AG10803 (cell line): ENCODE measurements around the gene ADAMTS2.
"Not testable (repeated sequence)": the region's sequence is repeated elsewhere in the genome, so short reads cannot be mapped to it uniquely, and the experiment has no call there.

ENCODE experiments used
- DNase-seq: peaks from one replicate; pipeline ENCODE4 v3.0.0; 2010; ENCODE audit warnings: low read depth
- H3K4me3 ChIP-seq: 2 replicates; pipeline ENCODE4 v1.5.1; 2011; ENCODE audit warnings: mild to moderate bottlenecking, low read length, control low read depth
- CTCF ChIP-seq: conservative IDR thresholded peaks from 2 replicates; pipeline ENCODE4 v1.5.1; 2011; ENCODE audit warnings: mild to moderate bottlenecking, low read length, control low read depth, inconsistent platforms

The ADAMTS2 gene

DNA sequence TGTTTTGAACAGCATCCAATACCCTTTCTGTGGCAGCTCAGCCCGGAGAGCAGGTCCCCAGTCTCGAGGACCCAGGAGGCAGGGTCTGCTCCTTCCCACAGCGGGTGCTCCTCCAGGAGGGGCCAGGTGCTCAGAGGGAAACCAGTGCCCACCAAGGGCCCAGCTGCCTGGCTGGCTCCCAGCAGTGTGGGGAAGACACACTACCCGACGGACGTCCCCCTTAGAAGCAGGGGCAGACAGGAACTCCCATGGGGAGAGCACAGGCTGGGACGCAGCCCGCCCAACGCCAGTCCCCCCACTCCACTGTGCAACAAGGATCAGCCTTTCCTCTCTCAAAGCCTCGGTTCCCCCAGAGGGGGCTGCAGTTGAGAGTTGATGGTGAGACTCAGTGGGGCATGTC is 57.6 kb downstream of the ADAMTS2 start:
- no peak for TF ChIP-seq CTCF
- H3K4me3 ChIP-seq: no peak overlapping the region
- no peak for DNase-seq

DNA sequence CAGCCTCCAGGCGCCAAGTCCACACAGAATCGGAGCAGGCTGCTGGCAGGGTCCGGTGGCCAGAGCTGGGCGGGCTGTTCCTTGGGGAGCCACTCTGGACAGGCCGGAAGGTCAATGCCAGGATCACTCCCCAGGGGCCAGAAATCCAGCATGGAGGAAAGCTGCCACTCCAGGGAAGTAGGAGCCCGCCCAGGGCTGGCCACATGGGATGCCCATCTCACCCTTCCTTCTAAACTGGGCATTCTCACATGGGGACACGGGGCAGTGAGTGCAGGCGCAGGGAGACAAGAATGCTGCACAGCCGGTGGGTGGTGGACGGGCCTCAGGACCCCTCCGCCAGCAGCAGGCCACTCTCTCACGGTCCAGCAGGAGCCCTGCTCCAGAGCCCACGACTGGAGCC is 58.2 kb downstream of the ADAMTS2 start:
- no peak for DNase-seq
- H3K4me3 ChIP-seq: no peak overlapping the region
- TF ChIP-seq CTCF: no peak

GRCh38 chr5:179285776-179286162 is 59.5 kb downstream of the ADAMTS2 start:
- DNase-seq: not testable (repeated sequence)

GRCh38 chr5:179284751-179285631 is 60.3 kb downstream of the ADAMTS2 start:
- DNase-seq: no peak

More at GRCh38 chr5:179285776-179286162, 59.5 kb downstream of the ADAMTS2 start:
- not testable (repeated sequence) for H3K4me3 ChIP-seq

GRCh38 chr5:179283908-179284307 is 61.4 kb downstream of the ADAMTS2 start:
- not testable (repeated sequence) for DNase-seq, H3K4me3 ChIP-seq

More at GRCh38 chr5:179284751-179285631, 60.3 kb downstream of the ADAMTS2 start:
- no peak for TF ChIP-seq CTCF
- no peak overlapping the region for H3K4me3 ChIP-seq

DNA sequence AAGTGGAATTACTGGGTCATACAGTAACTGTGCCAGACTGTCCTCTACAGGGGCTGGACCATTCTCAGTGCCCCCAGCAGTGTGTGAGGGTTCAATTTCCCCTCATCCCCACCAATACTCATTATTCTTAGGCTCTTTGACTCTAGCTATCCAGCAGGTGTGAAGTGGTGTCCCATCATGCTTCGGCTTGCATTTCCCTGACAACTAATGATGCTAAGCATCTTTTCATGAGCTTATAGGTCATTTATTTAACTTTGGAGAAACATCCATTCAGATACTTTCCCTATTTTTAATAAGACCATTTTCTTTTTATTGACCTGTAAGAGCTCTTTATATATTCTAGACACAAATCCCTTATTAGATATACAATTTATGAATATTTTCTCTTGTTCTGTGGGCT is 63.6 kb downstream of the ADAMTS2 start:
- no peak for TF ChIP-seq CTCF
- no peak for DNase-seq
- no peak overlapping the region for H3K4me3 ChIP-seq

GRCh38 chr5:179280095-179280490 is 65.2 kb downstream of the ADAMTS2 start:
- no peak for TF ChIP-seq CTCF
- no peak for DNase-seq

GRCh38 chr5:179279347-179280094 is 65.7 kb downstream of the ADAMTS2 start:
- no peak for DNase-seq
- TF ChIP-seq CTCF: no peak
- no peak overlapping the region for H3K4me3 ChIP-seq

More at GRCh38 chr5:179280095-179280490, 65.2 kb downstream of the ADAMTS2 start:
- no peak overlapping the region for H3K4me3 ChIP-seq
